GM19328 (cell line): ENCODE measurements around the gene HENMT1.
"Not testable (repeated sequence)": the region's sequence is repeated elsewhere in the genome, so short reads cannot be mapped to it uniquely, and the experiment has no call there.

Experiments used
- ATAC-seq: cut with Tn5 transposase; IDR thresholded peaks from one replicate; pipeline ENCODE4 v1.9.1; 2021; ENCODE audit warnings: mild to moderate bottlenecking, moderate library complexity; ENCODE audit not compliant: unreplicated experiment

Gene HENMT1

DNA sequence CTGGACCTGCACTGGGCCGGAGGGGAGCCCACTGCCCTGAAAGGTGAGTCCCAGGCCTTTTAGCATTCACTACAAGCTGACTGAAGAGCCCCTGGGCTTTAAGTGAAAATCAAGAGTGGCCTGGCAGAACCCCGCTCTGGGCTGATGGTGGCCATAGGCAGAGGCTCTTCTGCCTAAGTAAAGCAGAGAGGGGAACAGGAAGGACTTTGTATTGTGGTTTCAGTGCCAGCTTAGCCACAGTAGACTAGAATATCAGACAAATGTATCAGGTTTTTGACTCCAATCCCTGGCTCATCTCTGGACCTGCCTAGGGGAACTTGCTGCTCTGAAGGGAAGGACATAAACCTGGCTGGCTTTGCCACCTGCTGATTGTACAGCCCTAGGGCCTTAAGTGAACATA, 10.2 kb upstream of the HENMT1 start:
- no peak for ATAC-seq

DNA sequence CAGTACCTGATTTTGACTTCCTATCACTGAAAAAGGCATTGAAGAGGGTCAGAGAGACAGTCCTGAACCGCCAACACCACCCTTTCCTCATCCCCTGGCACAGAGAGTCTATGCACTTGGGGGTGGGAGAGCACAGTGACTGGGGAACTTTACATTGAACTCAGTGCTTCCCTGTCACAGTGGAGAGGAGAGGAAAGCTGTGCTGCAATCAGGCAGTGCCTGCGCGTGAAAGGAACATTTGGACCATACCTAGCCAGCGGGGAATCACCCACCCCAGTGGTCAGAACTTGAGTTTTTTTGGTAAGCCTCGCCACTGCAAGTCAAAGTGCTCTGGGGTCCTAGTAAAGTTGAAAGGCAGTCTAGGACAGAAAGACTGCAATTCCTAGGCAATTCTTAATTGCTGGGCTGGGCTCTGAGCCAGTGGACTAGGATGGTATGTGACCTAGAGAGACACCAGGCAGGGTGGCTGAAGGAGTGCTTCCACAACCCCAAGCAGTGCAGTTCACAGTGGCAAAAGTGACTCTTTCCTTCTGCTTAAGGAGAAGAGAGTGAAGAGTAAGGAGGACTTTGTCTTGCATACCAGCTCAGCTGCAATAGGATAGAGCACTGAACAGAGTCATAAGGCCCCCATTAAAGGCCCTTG, 9.4 kb upstream of the HENMT1 start:
- ATAC-seq = no peak

- no peak for ATAC-seq
Measured at GRCh38 chr1:108669679-108670078, 8.8 kb upstream of the HENMT1 start.

- no peak for ATAC-seq
Measured at GRCh38 chr1:108668777-108669176, 7.9 kb upstream of the HENMT1 start.

DNA sequence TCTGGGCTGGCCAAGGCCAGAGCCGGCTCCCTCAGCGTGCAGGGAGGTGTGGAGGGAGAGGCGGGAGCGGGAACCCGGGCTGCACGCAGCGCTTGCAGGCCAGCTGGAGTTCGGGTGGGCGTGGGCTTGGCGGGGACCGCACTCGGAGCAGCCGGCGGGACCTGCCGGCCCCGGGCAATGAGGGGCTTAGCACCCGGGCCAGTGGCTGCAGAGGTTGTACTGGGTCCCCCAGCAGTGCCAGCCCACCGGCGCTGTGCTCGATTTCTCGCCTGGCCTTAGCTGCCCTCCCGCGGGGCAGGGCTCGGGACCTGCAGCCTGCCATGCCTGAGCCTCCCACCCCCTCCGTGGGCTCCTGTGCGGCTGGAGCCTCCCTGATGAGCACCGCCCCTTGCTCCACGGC, 6.5 kb upstream of the HENMT1 start:
- ATAC-seq = not testable (repeated sequence)

DNA sequence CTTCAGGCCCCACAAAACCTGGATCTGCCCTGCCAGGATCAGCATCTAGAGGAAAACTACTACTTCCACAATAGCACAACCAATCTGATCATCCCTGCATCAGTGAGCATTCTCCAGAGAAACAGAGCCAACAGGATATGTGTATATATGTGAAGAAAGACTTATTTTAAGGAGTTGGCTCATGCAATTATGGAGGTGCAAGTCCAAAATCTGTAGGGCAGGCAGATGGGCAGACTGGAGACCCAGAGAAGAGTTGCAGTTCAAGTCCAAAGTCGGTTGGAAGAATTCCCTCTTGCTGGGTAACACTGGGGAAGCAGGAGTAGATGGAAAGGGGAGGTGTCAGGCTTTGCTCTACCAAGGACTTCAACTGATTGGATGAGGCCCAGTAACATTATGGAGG, 4.9 kb upstream of the HENMT1 start:
- ATAC-seq = no peak

- no peak for ATAC-seq
Measured at GRCh38 chr1:108665067-108665466, 4.2 kb upstream of the HENMT1 start.

DNA sequence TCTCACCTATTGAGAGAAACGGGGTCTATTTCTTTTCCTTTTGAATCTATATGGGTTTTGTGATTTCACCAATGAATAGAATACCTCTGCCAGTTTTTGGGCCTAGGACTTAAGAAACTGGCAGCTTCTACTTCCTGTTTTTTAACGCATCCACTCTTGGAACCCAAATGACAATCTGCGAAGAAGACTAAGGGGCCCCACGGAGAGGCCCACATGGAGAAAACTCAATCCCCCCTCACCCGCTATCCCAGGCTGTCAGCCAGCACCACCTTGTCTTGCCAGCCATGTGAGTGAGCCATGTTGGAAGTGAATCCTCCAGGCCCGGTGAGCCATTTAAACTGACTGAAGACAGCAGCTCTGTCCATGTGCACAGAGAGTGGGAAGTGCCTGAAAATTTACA, 3.6 kb upstream of the HENMT1 start:
- no peak for ATAC-seq

- ATAC-seq = no peak
Measured at GRCh38 chr1:108663074-108663473, 2.2 kb upstream of the HENMT1 start.

- ATAC-seq = no peak
Measured at GRCh38 chr1:108657356-108658080, 3.4 kb downstream of the HENMT1 start.

DNA sequence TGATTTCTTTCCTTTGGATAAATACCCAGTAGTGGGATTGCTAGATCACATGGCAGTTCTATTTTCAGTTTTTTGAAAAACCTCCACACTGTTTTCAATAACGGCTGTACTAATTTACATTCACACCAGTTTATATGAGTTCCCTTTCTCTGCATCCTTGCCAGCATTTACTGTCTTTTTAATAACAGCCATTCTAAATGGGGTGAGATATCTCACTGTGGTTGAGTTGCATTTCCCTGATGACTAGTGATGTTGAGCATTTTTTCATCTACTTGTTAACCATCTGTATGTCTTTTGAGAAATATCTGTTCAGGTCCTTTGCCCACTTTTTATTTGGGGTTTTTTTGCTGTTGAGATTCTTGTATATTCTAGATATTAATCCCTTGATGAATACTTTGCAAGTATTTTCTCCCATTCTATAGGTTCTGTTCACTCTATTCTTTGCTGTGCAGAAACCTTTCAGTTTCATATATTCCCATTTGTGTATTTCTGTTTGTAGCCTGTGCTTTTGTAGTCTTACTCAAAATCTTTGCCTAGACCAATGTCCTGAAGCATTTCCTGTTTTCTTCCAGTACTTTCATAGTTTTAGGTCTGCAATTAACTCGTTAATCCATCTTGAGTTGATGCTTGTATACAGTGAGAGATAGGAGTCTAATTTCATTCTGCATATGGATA, 7.3 kb downstream of the HENMT1 start:
- no peak for ATAC-seq

- no peak for ATAC-seq
Measured at GRCh38 chr1:108646648-108647269, 14.1 kb downstream of the HENMT1 start.

GRCh38 chr1:108646265-108646647, 14.6 kb downstream of the HENMT1 start:
- no peak for ATAC-seq

DNA sequence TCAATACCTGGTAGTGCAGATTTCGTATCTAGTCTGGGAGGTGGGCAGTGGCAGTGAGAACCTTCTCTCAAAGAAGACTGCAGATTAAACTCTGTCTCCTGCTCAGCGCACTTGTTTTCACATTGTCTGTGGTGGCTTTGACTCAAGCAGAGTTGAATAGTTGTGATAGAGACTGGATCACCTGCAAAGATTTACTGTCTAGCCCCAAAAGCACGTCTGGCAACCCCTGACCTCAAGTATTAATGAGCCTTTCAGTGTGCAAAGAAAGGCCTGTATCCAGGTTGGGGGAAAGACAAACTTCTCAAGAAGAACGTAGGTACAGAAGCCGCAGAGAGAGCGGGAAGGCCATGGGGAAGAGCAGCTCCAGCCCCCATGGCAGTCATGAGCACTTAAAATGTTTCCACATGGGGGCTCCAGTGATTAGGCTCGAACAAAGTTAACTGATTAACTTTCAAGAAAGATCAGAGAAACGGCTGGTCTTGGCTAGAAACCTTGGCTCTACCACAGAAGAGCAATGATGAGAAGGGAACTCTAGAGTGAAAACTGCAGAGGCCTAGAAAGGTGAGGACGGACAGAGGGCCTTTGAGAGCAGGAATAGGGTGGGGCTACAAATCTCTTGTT, 15.2 kb downstream of the HENMT1 start:
- no peak for ATAC-seq

- ATAC-seq = no peak
Measured at GRCh38 chr1:108644984-108645383, 15.9 kb downstream of the HENMT1 start.

GRCh38 chr1:108643492-108644335, 17.2 kb downstream of the HENMT1 start:
- ATAC-seq = no peak

DNA sequence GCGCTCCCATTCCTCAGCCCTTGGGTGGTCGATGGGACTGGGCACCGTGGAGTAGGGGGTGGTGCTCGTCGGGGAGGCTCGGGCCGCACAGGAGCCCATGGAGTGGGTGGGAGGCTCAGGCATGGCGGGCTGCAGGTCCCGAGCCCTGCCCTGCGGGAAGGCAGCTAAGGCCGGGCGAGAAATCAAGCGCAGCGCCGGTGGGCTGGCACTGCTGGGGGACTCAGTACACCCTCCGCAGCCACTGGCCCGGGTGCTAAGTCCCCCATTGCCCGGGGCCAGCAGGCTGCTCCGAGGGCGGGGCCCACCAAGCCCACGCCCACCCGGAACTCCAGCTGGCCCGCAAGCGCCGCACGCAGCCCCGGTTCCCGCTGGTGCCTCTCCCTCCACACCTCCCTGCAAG, 20.0 kb downstream of the HENMT1 start:
- ATAC-seq = not testable (repeated sequence)

GRCh38 chr1:108639899-108640560, 20.9 kb downstream of the HENMT1 start:
- ATAC-seq = no peak

GRCh38 chr1:108636876-108637275, 24.0 kb downstream of the HENMT1 start:
- no peak for ATAC-seq

DNA sequence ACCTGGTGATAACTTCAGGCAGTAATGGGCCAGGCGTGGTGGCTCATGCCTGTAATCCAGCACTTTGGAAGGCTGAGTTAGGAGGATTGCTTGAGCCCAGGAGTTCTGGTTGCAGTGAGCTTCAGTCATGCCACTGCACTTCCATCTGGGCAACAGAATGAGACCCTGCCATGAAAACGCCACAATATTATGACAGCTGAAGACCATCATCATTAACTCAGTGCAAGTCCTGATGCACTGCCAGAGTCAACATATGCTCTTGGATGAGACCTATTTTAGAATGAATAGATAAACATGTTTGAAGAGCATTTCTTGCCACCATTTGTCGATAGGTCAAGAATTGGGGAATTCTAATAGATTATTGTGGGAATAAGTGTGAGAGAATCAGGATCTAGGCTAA, 26.4 kb downstream of the HENMT1 start:
- no peak for ATAC-seq
